K562 (cell line): Measurements from ENCODE around the gene ZEB2. TPM values are rescaled to one million over a fixed set of nuclear protein-coding genes. Genes with fewer than 3 reads are reported as not detected.

Experiments
- ATAC-seq: fragments of 200-7000 bp; cut with Tn5 transposase; 3 replicates; pipeline ENCODE4 v1.9.1; 2020; ENCODE audit warnings: moderate library complexity
- BruUV-seq: library from RNA; stranded (reverse); fragments of 400-500 nt; replicated peaks from 2 replicates; lab custom pipeline; 2021; lab: Mats Ljungman, UMichigan
- CTCF ChIA-PET: fragments of 300-600 bp; formaldehyde crosslinking; extraction: SDS; loops from one replicate; lab custom pipeline; 2021; ENCODE audit warnings: low intra/inter-chr PET ratio; lab: Yijun Ruan, JAX
- POLR2A ChIA-PET: fragments of 300-600, 350-650 bp; sonication (Branson Sonifier 250); formaldehyde crosslinking; extraction: SDS; loops from one replicate; lab custom pipeline; 2021; ENCODE audit warnings: antibody characterized with exemption, inconsistent platforms; lab: Yijun Ruan, JAX
- DNase-seq, 4 experiments: peaks; one replicate each; pipeline versions ENCODE4 v3.0.0 to v3.0.0-alpha.2; 2011 to 2018; ENCODE audit warnings: low spot score in 3 of 4, mixed read lengths in 3 of 4; ENCODE audit errors: extremely low read depth in 1 of 4
- FAIRE-seq: peaks from 2 replicates; lab custom pipeline; 2011; peaks lifted over from hg19 to GRCh38; lab: Jason Lieb, UNC
- H2AFZ ChIP-seq: 2 replicates; pipeline ENCODE4 v1.6.0; 2011; ENCODE audit warnings: low read depth, low read length, control low read depth, inconsistent platforms
- H3K27ac ChIP-seq: fragments of 200-600 bp; 3 replicates; pipeline ENCODE4 v1.8.0; 2011; ENCODE audit warnings: low read depth, mild to moderate bottlenecking, control low read depth, inconsistent platforms, low read length, moderate library complexity, mixed read lengths; ENCODE audit errors: extremely low read depth
- H3K27me3 ChIP-seq, 2 experiments: fragments of 300-600 bp in 1 of 2; 2 replicates in 1 of 2; 3 replicates in 1 of 2; pipeline versions ENCODE4 v1.6.0 to v1.8.0; 2011; ENCODE audit warnings: inconsistent platforms in 2 of 2, low read length in 2 of 2, mild to moderate bottlenecking in 1 of 2, mixed read lengths in 1 of 2, moderate library complexity in 1 of 2; ENCODE audit not compliant: control insufficient read depth in 2 of 2, insufficient read depth in 2 of 2
- H3K36me3 ChIP-seq: fragments of 300-600 bp; 3 replicates; pipeline ENCODE4 v1.8.0; 2011; ENCODE audit warnings: mild to moderate bottlenecking, low read length, inconsistent platforms; ENCODE audit not compliant: control insufficient read depth, insufficient read depth
- H3K4me1 ChIP-seq, 2 experiments: fragments of 200-600 bp in 1 of 2; replicated peaks in 1 of 2; 2 replicates in 1 of 2; 3 replicates in 1 of 2; pipeline versions ENCODE4 v1.5.1 to v1.8.0; 2011; ENCODE audit warnings: inconsistent platforms in 2 of 2, low read length in 2 of 2, mild to moderate bottlenecking in 1 of 2, mixed read lengths in 1 of 2, moderate library complexity in 1 of 2; ENCODE audit not compliant: control insufficient read depth in 2 of 2, insufficient read depth in 2 of 2
- H3K4me2 ChIP-seq: 2 replicates; pipeline ENCODE4 v1.6.1; 2011; ENCODE audit warnings: low read length, control low read depth, inconsistent platforms, mixed read lengths; ENCODE audit not compliant: insufficient read depth
- H3K4me3 ChIP-seq: fragments of 200-600 bp; sonication (generic), shearing (Covaris generic); 2 replicates; pipeline ENCODE4 v1.5.1; 2016; ENCODE audit warnings: control low read depth, inconsistent platforms
- H3K79me2 ChIP-seq: fragments of 200-600 bp; 3 replicates; pipeline ENCODE4 v1.8.0; 2011; ENCODE audit warnings: low read length, inconsistent platforms; ENCODE audit not compliant: control insufficient read depth, insufficient read depth
- H3K9ac ChIP-seq, 2 experiments: 2 replicates each; pipeline versions ENCODE4 v1.6.0 to v1.6.1; 2011; ENCODE audit warnings: low read depth in 2 of 2, low read length in 2 of 2, control low read depth in 1 of 2, inconsistent platforms in 1 of 2, mild to moderate bottlenecking in 1 of 2, mixed read lengths in 1 of 2; ENCODE audit not compliant: insufficient read depth in 1 of 2
- H3K9me1 ChIP-seq: one replicate; pipeline ENCODE4 v1.6.0; 2011; ENCODE audit warnings: inconsistent platforms, mild to moderate bottlenecking, low read length, moderate library complexity; ENCODE audit not compliant: control insufficient read depth, insufficient read depth
- H3K9me3 ChIP-seq: replicated peaks from 2 replicates; pipeline ENCODE4 v1.5.1; 2011; ENCODE audit warnings: low read depth, low read length, inconsistent platforms; ENCODE audit not compliant: control insufficient read depth, insufficient read depth
- H4K20me1 ChIP-seq: replicated peaks from 2 replicates; pipeline ENCODE4 v1.6.1; 2011; ENCODE audit warnings: low read length, inconsistent platforms, mixed read lengths; ENCODE audit not compliant: control insufficient read depth, insufficient read depth
- ARID1B ChIP-seq: fragments of 450-650 bp; IDR thresholded peaks from 2 replicates; pipeline ENCODE4 v1.6.1; 2016; ENCODE audit warnings: antibody characterized with exemption, mild to moderate bottlenecking, inconsistent platforms
- ARID4B ChIP-seq: sonication (generic); formaldehyde crosslinking; IDR thresholded peaks from 2 replicates; pipeline ENCODE4 v1.8.0; 2022; ENCODE audit warnings: mild to moderate bottlenecking, missing genetic modification reagents
- GTF2B ChIP-seq: IDR thresholded peaks from 2 replicates; pipeline ENCODE4 v1.6.1; 2011; ENCODE audit not compliant: insufficient read length; ENCODE audit errors: extremely low read depth
- HDAC1 ChIP-seq, 2 experiments: fragments of 450-650 bp; IDR thresholded peaks; 2 replicates each; pipeline ENCODE4 v1.6.1; 2016 to 2017; ENCODE audit warnings: inconsistent platforms in 1 of 2, mild to moderate bottlenecking in 1 of 2, moderate library complexity in 1 of 2
- PHB2 ChIP-seq: fragments of 450-650 bp; IDR thresholded peaks from 2 replicates; pipeline ENCODE4 v1.6.1; 2017; ENCODE audit warnings: low read depth
- PKNOX1 ChIP-seq: fragments of 450-650 bp; IDR thresholded peaks from 2 replicates; pipeline ENCODE4 v1.6.1; 2016
- TCF7L2 ChIP-seq: fragments of 150-350 bp; IDR thresholded peaks from 2 replicates; pipeline ENCODE4 v1.6.1; 2016; ENCODE audit warnings: low read depth, mild to moderate bottlenecking, low read length, moderate library complexity
- TRIM24 ChIP-seq, 2 experiments: fragments of 450-650 bp; IDR thresholded peaks; 2 replicates each; pipeline ENCODE4 v1.6.1; 2016
- ZEB2 ChIP-seq: fragments of 450-650 bp; IDR thresholded peaks from 2 replicates; pipeline ENCODE4 v1.6.1; 2016
- WGBS: fragments of 100-300 bp; shearing (Covaris generic); methylation state at CpG from one replicate; pipeline ENCODE4 v1.1.6; 2016; ENCODE audit warnings: low coverage, mixed read lengths; ENCODE audit not compliant: insufficient coverage; ENCODE audit errors: missing lambda C conversion rate; 5-methylcytosine and 5-hydroxymethylcytosine counted together
- in situ Hi-C: fragments of 300-500 bp; cut with MboI; formaldehyde crosslinking; loops from 4 replicates; pipeline ENCODE4 v1.15.0; 2018; ENCODE audit warnings: inconsistent platforms, mixed read lengths
- intact Hi-C: fragments of 100-400 bp; cut with micrococcal nuclease; formaldehyde crosslinking; loops from 2 replicates; pipeline ENCODE4 v1.14.2; 2022
- polyA plus RNA-seq, 8 experiments: library from polyadenylated mRNA; depleted of rRNA in 4 of 8; stranded (reverse) in 5 of 8; unstranded in 3 of 8; fragments of >200 nt; fragmentation: Nextera tagmentation in 2 of 8; fragmentation: Illumina TruSeq in 1 of 8; extraction: Ambion mirVana in 2 of 8; extraction: Trizol in 1 of 8; gene quantifications; 2 replicates each; pipeline versions ENCODE4 v1.2.1 to v1.2.3, GENCODE V29; 2011 to 2014; ENCODE audit warnings: inconsistent platforms in 1 of 8, missing spikeins in 1 of 8
- total RNA-seq, 7 experiments: library from RNA; depleted of rRNA in 6 of 7; stranded (reverse); fragments of >200 nt in 6 of 7; fragmentation: Illumina TruSeq in 2 of 7; extraction: Trizol in 2 of 7; gene quantifications; 2 replicates each; pipeline versions ENCODE4 v1.2.1 to v1.2.3, GENCODE V29; 2011 to 2021; ENCODE audit warnings: low replicate concordance in 1 of 7

Gene ZEB2
- total and polyA plus RNA-seq, 9 of the 15 experiments (the other 6 are each of a cell fraction or from before 2014, with no cell fraction given): 15.1 to 113 (median 72.3) TPM

- BruUV-seq: no TSS peak
- POLR2A ChIA-PET: interaction anchor here (0.6 to 1.1 kb wide), 4 partner anchors 16 to 65 kb away, joined by 3 to 7 read pairs (median 4); no protein-coding TSS in a partner anchor
These were observed 46.5 kb upstream of the ZEB2 start for GRCh38 chr2:144566448-144566847.

GRCh38 chr2:144560251-144560650, 40.3 kb upstream of the ZEB2 start:
- ChIA-PET POLR2A (no interaction called here), CTCF (no interaction called here)
- Histone ChIP-seq H3K9me3 (no peaks in the 10 kb centered on the region), H3K36me3 (no peaks in the 10 kb centered on the region), H3K79me2 (no peaks in the 10 kb centered on the region), H3K4me1 (peaks cover 0 to 3% of the 10 kb centered on the region in 2 experiments; a peak in 2 of 5 replicates), H3K27ac (no peak overlapping the region), H3K9ac (no peak overlapping the region), H3K27me3 (no peaks in the 10 kb centered on the region), H3K4me3 (no peak overlapping the region), H2AFZ (no peak overlapping the region), H3K4me2 (no peak overlapping the region), H3K9me1 (no peaks in the 10 kb centered on the region), H4K20me1 (no peaks in the 10 kb centered on the region)
- FAIRE-seq: no peak
- ATAC-seq: peak; percentile 72
- in situ Hi-C loops: no loop called here
- WGBS: 40% methylated on average over 1 of the region's 1 CpG
- peak in 1 of 4 experiments; percentile 37 for DNase-seq
- intact Hi-C loops: no loop called here
- BruUV-seq: no TSS peak
- TF ChIP-seq PHB2 (peak; percentile 71), TRIM24 (IDR thresholded peaks at IDR 0.05) (peak; percentile 90 to 91), GTF2B (no peak), ARID1B (peak; percentile 68), ARID4B (CRISPR knock-in tag) (no peak), TCF7L2 (no peak), HDAC1 (IDR thresholded peaks at IDR 0.05) (peak in 1 of 2 experiments; percentile 28; a peak in 1 of 4 replicates)

More at GRCh38 chr2:144566448-144566847, 46.5 kb upstream of the ZEB2 start:
- Histone ChIP-seq H3K27ac (no peak overlapping the region), H3K27me3 (no peaks in the 10 kb centered on the region), H3K9me1 (no peaks in the 10 kb centered on the region), H3K79me2 (no peaks in the 10 kb centered on the region), H3K4me1 (no peaks in the 10 kb centered on the region; a peak in 1 of 5 replicates), H3K4me3 (no peak overlapping the region), H3K9ac (no peak overlapping the region), H2AFZ (peak overlapping the region; percentile 27; the same call in 1 of the 2 replicates), H3K4me2 (no peak overlapping the region), H3K36me3 (no peaks in the 10 kb centered on the region)
- FAIRE-seq: no peak
- CTCF ChIA-PET: no interaction called here
- in situ Hi-C loops (no loop called here), intact Hi-C loops (no loop called here)
- whole genome bisulfite sequencing: 44% methylated on average over 2 of the region's 2 CpGs
- DNase-seq: no peak
- ATAC-seq: no peak
- peak; percentile 78 for TF ChIP-seq PKNOX1
- no peak for TF ChIP-seq ZEB2
- TF ChIP-seq, all 486 proteins: peak for 1
- Histone ChIP-seq H4K20me1 (no peaks in the 10 kb centered on the region), H3K9me3 (no peaks in the 10 kb centered on the region)
